Measurements from ENCODE around the gene CCBE1.
"Not testable (repeated sequence)": the region's sequence is repeated elsewhere in the genome, so short reads cannot be mapped to it uniquely, and the experiment has no call there.

CCBE1 gene

GRCh38 chr18:59697236-59697932 is at the start of gene CCBE1:
Gene CCBE1 (minus strand): TSS chr18:59697423.
- peak; percentile 1 for DNase-seq (ENCODE audit: low read depth)

GRCh38 chr18:59744271-59744721 is 47.1 kb upstream of the CCBE1 start:
- DNase-seq (ENCODE audit: low read depth), result no peak

- no peak for DNase-seq (ENCODE audit: low read depth)
These were observed 46.3 kb upstream of the CCBE1 start for GRCh38 chr18:59743566-59743965.

- no peak for DNase-seq (ENCODE audit: low read depth)
These were observed 45.3 kb upstream of the CCBE1 start for GRCh38 chr18:59742325-59743111.

GRCh38 chr18:59740141-59740540 is 42.9 kb upstream of the CCBE1 start:
- DNase-seq (ENCODE audit: low read depth), result no peak

GRCh38 chr18:59737776-59738300 is 40.6 kb upstream of the CCBE1 start:
- DNase-seq (ENCODE audit: low read depth), result no peak

GRCh38 chr18:59737335-59737734 is 40.1 kb upstream of the CCBE1 start:
- not testable (repeated sequence) for DNase-seq (ENCODE audit: low read depth)

- no peak for DNase-seq (ENCODE audit: low read depth)
These were observed 38.8 kb upstream of the CCBE1 start for GRCh38 chr18:59736061-59736460.

GRCh38 chr18:59735269-59735860 is 38.1 kb upstream of the CCBE1 start:
- DNase-seq (ENCODE audit: low read depth), result no peak

GRCh38 chr18:59733421-59733820 is 36.2 kb upstream of the CCBE1 start:
- DNase-seq (ENCODE audit: low read depth), result no peak

- no peak for DNase-seq (ENCODE audit: low read depth)
These were observed 33.7 kb upstream of the CCBE1 start for GRCh38 chr18:59730896-59731295.

GRCh38 chr18:59729781-59730180 is 32.6 kb upstream of the CCBE1 start:
- no peak for DNase-seq (ENCODE audit: low read depth)

- no peak for DNase-seq (ENCODE audit: low read depth)
These were observed 31.6 kb upstream of the CCBE1 start for GRCh38 chr18:59728816-59729215.

GRCh38 chr18:59725142-59725541 is 27.9 kb upstream of the CCBE1 start:
- DNase-seq (ENCODE audit: low read depth), result no peak

- no peak for DNase-seq (ENCODE audit: low read depth)
These were observed 26.9 kb upstream of the CCBE1 start for GRCh38 chr18:59724103-59724502.

- DNase-seq (ENCODE audit: low read depth), result no peak
These were observed 24.7 kb upstream of the CCBE1 start for GRCh38 chr18:59721931-59722330.

- DNase-seq (ENCODE audit: low read depth), result no peak
These were observed 24.0 kb upstream of the CCBE1 start for GRCh38 chr18:59721211-59721610.

- DNase-seq (ENCODE audit: low read depth), result no peak
These were observed 22.4 kb upstream of the CCBE1 start for GRCh38 chr18:59719544-59720181.

- DNase-seq (ENCODE audit: low read depth), result no peak
These were observed 21.4 kb upstream of the CCBE1 start for GRCh38 chr18:59718464-59719157.

- DNase-seq (ENCODE audit: low read depth), result no peak
These were observed 20.9 kb upstream of the CCBE1 start for GRCh38 chr18:59718108-59718463.

- no peak for DNase-seq (ENCODE audit: low read depth)
These were observed 20.1 kb upstream of the CCBE1 start for GRCh38 chr18:59717291-59717690.

- DNase-seq (ENCODE audit: low read depth), result no peak
These were observed 18.7 kb upstream of the CCBE1 start for GRCh38 chr18:59715966-59716369.

All from stimulated activated CD8-positive, alpha-beta memory T cell treated with anti-CD3 and anti-CD28 coated beads, Interleukin-4, amount 100 ng/mL, for 24 hours (primary cell).